K562 (cell line): ENCODE measurements around the gene TBC1D1.

Source experiments
- CTCF ChIP-seq, 3 experiments: IDR thresholded peaks in 2 of 3; conservative IDR thresholded peaks in 1 of 3; 2 replicates each; pipeline ENCODE4 v1.5.1; 2011 to 2012; ENCODE audit warnings: low read length in 3 of 3, mild to moderate bottlenecking in 3 of 3, control low read depth in 2 of 3, improper control_type of control experiment in 1 of 3, inconsistent platforms in 1 of 3, low read depth in 1 of 3, mixed read lengths in 1 of 3, moderate library complexity in 1 of 3; ENCODE audit not compliant: insufficient read depth in 2 of 3
- HNRNPH1 ChIP-seq: fragments of 200-400 bp; formaldehyde crosslinking; optimal IDR thresholded peaks from 2 replicates; pipeline ENCODE3; 2017; ENCODE audit warnings: low read depth, mild to moderate bottlenecking, low read length, moderate library complexity
- MITF ChIP-seq: IDR thresholded peaks from 2 replicates; pipeline ENCODE4 v1.6.1; 2014; ENCODE audit warnings: antibody characterized with exemption
- MYC ChIP-seq, 2 experiments: fragments of 250-450 bp in 1 of 2; sonication (Bioruptor Pico) in 1 of 2; IDR thresholded peaks; 2 replicates each; pipeline versions ENCODE4 v1.5.1 to v1.6.1; 2012 to 2021; ENCODE audit warnings: low read depth in 2 of 2, borderline replicate concordance in 1 of 2, improper control_type of control experiment in 1 of 2, low read length in 1 of 2, mild to moderate bottlenecking in 1 of 2, moderate library complexity in 1 of 2
- NCOR1 ChIP-seq: fragments of 450-650 bp; IDR thresholded peaks from 2 replicates; pipeline ENCODE4 v1.6.1; 2016; ENCODE audit warnings: mild to moderate bottlenecking, moderate library complexity
- SMARCA5 ChIP-seq: fragments of 450-650 bp; IDR thresholded peaks from 2 replicates; pipeline ENCODE4 v1.6.1; 2016
- SNAPC5 ChIP-seq: fragments of 250-450 bp; sonication (Bioruptor Pico); IDR thresholded peaks from 2 replicates; pipeline ENCODE4 v1.8.0; 2021; ENCODE audit warnings: moderate library complexity, mild to moderate bottlenecking, inconsistent platforms

- no peak for TF ChIP-seq SMARCA5
- TF ChIP-seq MYC (IDR thresholded peaks at IDR 0.05; ENCODE audit: low read depth, low read length), result no peak
- TF ChIP-seq MYC (CRISPR knock-in tag; IDR thresholded peaks at IDR 0.05; ENCODE audit: borderline replicate concordance, low read depth), result no peak
- no peak for TF ChIP-seq SNAPC5
- TF ChIP-seq MITF, result no peak
- TF ChIP-seq HNRNPH1, result no peak
- no peak for TF ChIP-seq NCOR1
- TF ChIP-seq CTCF (IDR thresholded peaks at IDR 0.05 in 2 of 3, conservative IDR thresholded peaks at IDR 0.05 in 1 of 3; ENCODE audit: insufficient read depth in 2 of 3, low read depth in 1 of 3, low read length in 3 of 3), result no peak
Measured at GRCh38 chr4:38088321-38088720, 197.4 kb downstream of the TBC1D1 start.
